ENCODE data around the gene ROS1.
"Not testable (repeated sequence)": the region's sequence is repeated elsewhere in the genome, so short reads cannot be mapped to it uniquely, and the experiment has no call there.

The ROS1 gene

GRCh38 chr6:117446861-117447260, 21.1 kb upstream of the ROS1 start:
- no peak for ATAC-seq
- TF ChIP-seq ZNF565 (CRISPR knock-in tag; conservative IDR thresholded peaks at IDR 0.05; ENCODE audit: low read depth) = no peak
- TF ChIP-seq ZNF70 (CRISPR knock-in tag; IDR thresholded peaks at IDR 0.05) = no peak
- no peak for TF ChIP-seq ZFP30 (CRISPR knock-in tag; IDR thresholded peaks at IDR 0.05)
- TF ChIP-seq CSDC2 (CRISPR knock-in tag; IDR thresholded peaks at IDR 0.05) = no peak
- no peak for TF ChIP-seq POU6F1 (CRISPR knock-in tag; IDR thresholded peaks at IDR 0.05; ENCODE audit: borderline replicate concordance, low read depth)
- TF ChIP-seq TOX (CRISPR knock-in tag; IDR thresholded peaks at IDR 0.05; ENCODE audit: borderline replicate concordance) = no peak
- TF ChIP-seq TCF4 (CRISPR knock-in tag; IDR thresholded peaks at IDR 0.05; ENCODE audit: borderline replicate concordance) = no peak
- no peak for TF ChIP-seq ZNF8 (CRISPR knock-in tag; IDR thresholded peaks at IDR 0.05)
- TF ChIP-seq SNAI2 (CRISPR knock-in tag; IDR thresholded peaks at IDR 0.05) = no peak
- no peak for TF ChIP-seq CSRNP3 (CRISPR knock-in tag; IDR thresholded peaks at IDR 0.05)
- TF ChIP-seq TSHZ2 (CRISPR knock-in tag; IDR thresholded peaks at IDR 0.05) = no peak
- no peak for TF ChIP-seq ISL1 (CRISPR knock-in tag; IDR thresholded peaks at IDR 0.05)
- TF ChIP-seq ZFP3 (CRISPR knock-in tag; IDR thresholded peaks at IDR 0.05) = no peak
- TF ChIP-seq GLIS3 (CRISPR knock-in tag; IDR thresholded peaks at IDR 0.05) = no peak

GRCh38 chr6:117444600-117444999, 18.9 kb upstream of the ROS1 start:
- no peak for ATAC-seq
- TF ChIP-seq ESRRG (CRISPR knock-in tag; IDR thresholded peaks at IDR 0.05) = no peak
- TF ChIP-seq ZNF70 (CRISPR knock-in tag; IDR thresholded peaks at IDR 0.05) = no peak
- no peak for TF ChIP-seq TSHZ2 (CRISPR knock-in tag; IDR thresholded peaks at IDR 0.05)
- no peak for TF ChIP-seq CSRNP3 (CRISPR knock-in tag; IDR thresholded peaks at IDR 0.05)
- TF ChIP-seq PATZ1 (CRISPR knock-in tag; IDR thresholded peaks at IDR 0.05; ENCODE audit: borderline replicate concordance) = no peak
- TF ChIP-seq OSR1 (CRISPR knock-in tag; IDR thresholded peaks at IDR 0.05) = no peak
- TF ChIP-seq RARB (CRISPR knock-in tag; IDR thresholded peaks at IDR 0.05) = no peak
- TF ChIP-seq GLIS3 (CRISPR knock-in tag; IDR thresholded peaks at IDR 0.05) = no peak
- TF ChIP-seq CREB5 (CRISPR knock-in tag; IDR thresholded peaks at IDR 0.05; ENCODE audit: low read depth) = no peak
- no peak for TF ChIP-seq ZC3H10 (CRISPR knock-in tag; IDR thresholded peaks at IDR 0.05)
- TF ChIP-seq ZFP30 (CRISPR knock-in tag; IDR thresholded peaks at IDR 0.05) = no peak
- TF ChIP-seq ISL1 (CRISPR knock-in tag; IDR thresholded peaks at IDR 0.05) = no peak
- TF ChIP-seq CSDC2 (CRISPR knock-in tag; IDR thresholded peaks at IDR 0.05) = no peak
- no peak for TF ChIP-seq TCF4 (CRISPR knock-in tag; IDR thresholded peaks at IDR 0.05; ENCODE audit: borderline replicate concordance)
- TF ChIP-seq ZNF565 (CRISPR knock-in tag; conservative IDR thresholded peaks at IDR 0.05; ENCODE audit: low read depth) = no peak
- TF ChIP-seq BACH2 (CRISPR knock-in tag; IDR thresholded peaks at IDR 0.05; ENCODE audit: borderline replicate concordance) = no peak
- no peak for TF ChIP-seq POU6F1 (CRISPR knock-in tag; IDR thresholded peaks at IDR 0.05; ENCODE audit: borderline replicate concordance, low read depth)
- TF ChIP-seq TOX (CRISPR knock-in tag; IDR thresholded peaks at IDR 0.05; ENCODE audit: borderline replicate concordance) = no peak
- no peak for TF ChIP-seq SNAI2 (CRISPR knock-in tag; IDR thresholded peaks at IDR 0.05)
- TF ChIP-seq ZFP3 (CRISPR knock-in tag; IDR thresholded peaks at IDR 0.05) = no peak

- ATAC-seq = not testable (repeated sequence)
Measured at GRCh38 chr6:117442313-117442712, 16.6 kb upstream of the ROS1 start.
